Calu3 (cell line): ENCODE measurements around the gene MINAR2. TPM values are rescaled to one million over a fixed set of nuclear protein-coding genes. Genes with fewer than 3 reads are reported as not detected.

ENCODE experiments used
- BruUV-seq: library from RNA; stranded (reverse); fragments of 400-500 nt; replicated peaks from 2 replicates; lab custom pipeline; 2021; lab: Mats Ljungman, UMichigan
- CTCF ChIA-PET: fragments of 300-600 bp; sonication (Branson Sonifier 250); formaldehyde crosslinking; loops from one replicate; lab custom pipeline; 2022; ENCODE audit warnings: antibody characterized with exemption; lab: Charles Lee
- DNase-seq: peaks from one replicate; pipeline ENCODE4 v3.0.0; 2022
- H3K27ac Mint-ChIP-seq: one replicate; pipeline ENCODE4 v1.8.0; 2022; ENCODE audit warnings: mixed read lengths; ENCODE audit not compliant: unreplicated experiment
- H3K27me3 Mint-ChIP-seq: one replicate; pipeline ENCODE4 v1.8.0; 2022; ENCODE audit warnings: mixed read lengths; ENCODE audit not compliant: unreplicated experiment
- H3K36me3 Mint-ChIP-seq: one replicate; pipeline ENCODE4 v1.8.0; 2022; ENCODE audit warnings: mild to moderate bottlenecking, moderate library complexity, mixed read lengths; ENCODE audit not compliant: insufficient read depth, unreplicated experiment
- H3K4me1 Mint-ChIP-seq: one replicate; pipeline ENCODE4 v1.8.0; 2022; ENCODE audit warnings: mild to moderate bottlenecking, low read depth, mixed read lengths; ENCODE audit not compliant: unreplicated experiment
- H3K4me3 Mint-ChIP-seq: one replicate; pipeline ENCODE4 v1.8.0; 2022; ENCODE audit warnings: mild to moderate bottlenecking, low read depth, moderate library complexity, mixed read lengths; ENCODE audit not compliant: unreplicated experiment
- H3K9me3 Mint-ChIP-seq: one replicate; pipeline ENCODE4 v1.8.0; 2022; ENCODE audit warnings: low read depth, mixed read lengths; ENCODE audit not compliant: unreplicated experiment
- intact Hi-C: fragments of 100-400 bp; cut with micrococcal nuclease; formaldehyde crosslinking; loops from one replicate; pipeline ENCODE4 v1.10.0; 2022; ENCODE audit not compliant: unreplicated experiment
- total RNA-seq: library from RNA; stranded (reverse); gene quantifications from 2 replicates; pipeline ENCODE4 v1.2.3, GENCODE V29; 2022
- TF ChIP-seq, protein P1 (sequence below): fragments of 200-600 bp; IDR thresholded peaks from one replicate; pipeline ENCODE4 v1.8.0; 2022; ENCODE audit warnings: antibody characterized with exemption; ENCODE audit not compliant: unreplicated experiment

Gene MINAR2
- total RNA-seq, 1 experiment from 2014 or later, result not detected

DNA sequence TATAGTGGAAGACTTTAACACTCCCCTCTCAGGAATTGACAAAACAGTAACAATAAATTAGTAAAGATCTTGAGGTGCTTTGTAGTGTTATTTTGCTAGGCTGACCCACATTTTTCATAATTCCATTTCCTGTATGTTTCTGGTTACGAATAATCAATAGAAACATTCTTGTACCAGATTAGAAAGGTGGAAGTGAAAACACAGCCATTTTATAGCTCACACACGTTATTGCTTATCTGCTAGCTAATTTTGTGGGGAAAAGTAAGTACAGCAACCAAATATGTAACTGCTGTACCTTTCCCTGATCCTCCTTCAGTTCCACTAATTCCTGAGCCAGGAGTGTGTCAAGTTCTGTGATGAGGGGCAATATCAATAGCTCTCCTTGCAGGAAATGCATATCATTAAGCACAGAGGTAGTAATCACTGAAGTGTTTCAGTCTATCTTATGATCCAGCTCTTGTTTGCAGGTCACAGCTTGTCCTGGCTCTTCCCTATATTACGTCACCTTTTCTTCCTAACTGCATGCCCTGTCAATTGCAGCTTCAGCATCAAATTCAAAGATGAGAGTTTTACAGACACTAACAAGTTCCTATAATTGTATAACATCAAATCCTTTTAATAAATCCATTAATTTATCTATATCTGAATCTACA is 59.4 kb downstream of the MINAR2 start:
- no peaks in the 10 kb centered on the region for H3K9me3 Mint-ChIP-seq
- BruUV-seq, result no TSS peak

More for the DNA sequence above, 59.4 kb downstream of the MINAR2 start:
- Mint-ChIP-seq H3K27ac (no peak overlapping the region), H3K27me3 (no peaks in the 10 kb centered on the region), H3K4me3 (no peak overlapping the region), H3K4me1 (no peaks in the 10 kb centered on the region), H3K36me3 (no peaks in the 10 kb centered on the region)
- DNase-seq, result no peak
- TF ChIP-seq, protein P1, sequence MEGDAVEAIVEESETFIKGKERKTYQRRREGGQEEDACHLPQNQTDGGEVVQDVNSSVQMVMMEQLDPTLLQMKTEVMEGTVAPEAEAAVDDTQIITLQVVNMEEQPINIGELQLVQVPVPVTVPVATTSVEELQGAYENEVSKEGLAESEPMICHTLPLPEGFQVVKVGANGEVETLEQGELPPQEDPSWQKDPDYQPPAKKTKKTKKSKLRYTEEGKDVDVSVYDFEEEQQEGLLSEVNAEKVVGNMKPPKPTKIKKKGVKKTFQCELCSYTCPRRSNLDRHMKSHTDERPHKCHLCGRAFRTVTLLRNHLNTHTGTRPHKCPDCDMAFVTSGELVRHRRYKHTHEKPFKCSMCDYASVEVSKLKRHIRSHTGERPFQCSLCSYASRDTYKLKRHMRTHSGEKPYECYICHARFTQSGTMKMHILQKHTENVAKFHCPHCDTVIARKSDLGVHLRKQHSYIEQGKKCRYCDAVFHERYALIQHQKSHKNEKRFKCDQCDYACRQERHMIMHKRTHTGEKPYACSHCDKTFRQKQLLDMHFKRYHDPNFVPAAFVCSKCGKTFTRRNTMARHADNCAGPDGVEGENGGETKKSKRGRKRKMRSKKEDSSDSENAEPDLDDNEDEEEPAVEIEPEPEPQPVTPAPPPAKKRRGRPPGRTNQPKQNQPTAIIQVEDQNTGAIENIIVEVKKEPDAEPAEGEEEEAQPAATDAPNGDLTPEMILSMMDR, result no peak
- intact Hi-C loops, result no loop called here
- CTCF ChIA-PET, result interaction anchor here (0.9 kb wide), 1 partner anchor 36 kb away, joined by 4 read pairs; no protein-coding TSS in a partner anchor

Other genes starting within 250 kb of the MINAR2 start
- 1.1 and 1.5 TPM in 2 replicates for gene CHSY3, start 156.4 kb downstream of the MINAR2 start, total RNA-seq